ENCODE data around the gene KRTAP10-3. TPM values are rescaled to one million over a fixed set of nuclear protein-coding genes. Genes with fewer than 3 reads are reported as not detected.
"Not testable (repeated sequence)": the region's sequence is repeated elsewhere in the genome, so short reads cannot be mapped to it uniquely, and the experiment has no call there.

The KRTAP10-3 gene
- total RNA-seq, 4 donors from 2014 or later = not detected

DNA sequence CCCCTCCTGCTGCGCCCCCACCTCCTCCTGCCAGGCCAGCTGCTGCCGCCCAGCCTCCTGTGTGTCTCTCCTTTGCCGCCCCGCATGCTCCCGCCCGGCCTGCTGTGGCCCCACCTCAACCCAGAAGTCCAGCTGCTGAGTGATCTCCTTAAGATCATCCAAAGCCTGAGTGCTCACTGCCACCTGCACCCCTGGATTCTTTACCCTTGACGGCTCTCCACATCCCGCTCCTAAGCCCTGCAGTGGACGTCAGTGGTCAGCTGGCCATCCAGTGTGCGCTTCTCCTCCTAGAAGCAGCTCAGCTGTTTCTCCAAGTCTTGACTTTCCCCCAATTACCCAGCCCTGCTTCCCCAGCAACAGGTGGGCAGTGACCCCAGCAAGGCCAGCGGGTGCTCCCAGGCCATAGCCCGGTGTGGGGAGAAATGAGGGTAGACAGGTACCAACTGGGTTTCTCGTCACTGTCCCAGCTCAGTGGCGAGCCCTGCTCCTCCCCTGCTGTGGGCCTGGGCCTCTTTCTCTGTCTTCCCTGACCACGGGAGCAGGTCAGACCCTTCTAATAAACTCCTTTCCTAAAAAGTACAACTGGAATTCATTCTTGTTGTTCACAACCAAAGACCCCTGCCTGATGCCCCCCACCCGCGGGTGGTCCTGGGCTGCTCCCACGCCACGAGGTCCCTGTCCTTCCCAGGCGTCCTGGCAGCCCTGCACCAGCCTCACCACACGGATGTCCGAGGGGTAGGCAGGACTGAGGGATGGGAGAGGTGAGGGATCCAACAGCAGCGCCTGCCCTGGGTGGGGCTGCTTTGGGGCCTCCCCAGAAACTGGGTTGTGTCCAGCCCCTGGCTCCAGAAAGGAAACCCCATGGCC, 43.2 kb upstream of the KRTAP10-3 start:
- 72 to 88% methylated on average over 11 to 19 of the region's 23 CpGs for WGBS, 2 donors
- DNase-seq = no peak
- H3K27me3 ChIP-seq = peaks cover 0 to 69% (median 0%) of the 10 kb centered on the region in 4 donors

DNA sequence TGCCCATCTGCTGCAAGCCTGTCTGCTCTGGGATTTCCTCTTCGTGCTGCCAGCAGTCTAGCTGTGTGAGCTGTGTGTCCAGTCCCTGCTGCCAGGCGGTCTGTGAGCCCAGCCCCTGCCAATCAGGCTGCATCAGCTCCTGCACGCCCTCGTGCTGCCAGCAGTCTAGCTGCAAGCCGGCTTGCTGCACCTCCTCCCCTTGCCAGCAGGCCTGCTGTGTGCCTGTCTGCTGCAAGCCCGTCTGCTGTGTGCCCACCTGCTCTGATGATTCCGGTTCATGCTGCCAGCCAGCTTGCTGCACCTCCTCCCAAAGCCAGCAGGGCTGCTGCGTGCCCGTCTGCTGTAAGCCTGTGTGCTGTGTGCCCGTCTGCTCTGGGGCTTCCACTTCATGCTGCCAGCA, 42.5 kb upstream of the KRTAP10-3 start:
- TF ChIP-seq, protein P1, sequence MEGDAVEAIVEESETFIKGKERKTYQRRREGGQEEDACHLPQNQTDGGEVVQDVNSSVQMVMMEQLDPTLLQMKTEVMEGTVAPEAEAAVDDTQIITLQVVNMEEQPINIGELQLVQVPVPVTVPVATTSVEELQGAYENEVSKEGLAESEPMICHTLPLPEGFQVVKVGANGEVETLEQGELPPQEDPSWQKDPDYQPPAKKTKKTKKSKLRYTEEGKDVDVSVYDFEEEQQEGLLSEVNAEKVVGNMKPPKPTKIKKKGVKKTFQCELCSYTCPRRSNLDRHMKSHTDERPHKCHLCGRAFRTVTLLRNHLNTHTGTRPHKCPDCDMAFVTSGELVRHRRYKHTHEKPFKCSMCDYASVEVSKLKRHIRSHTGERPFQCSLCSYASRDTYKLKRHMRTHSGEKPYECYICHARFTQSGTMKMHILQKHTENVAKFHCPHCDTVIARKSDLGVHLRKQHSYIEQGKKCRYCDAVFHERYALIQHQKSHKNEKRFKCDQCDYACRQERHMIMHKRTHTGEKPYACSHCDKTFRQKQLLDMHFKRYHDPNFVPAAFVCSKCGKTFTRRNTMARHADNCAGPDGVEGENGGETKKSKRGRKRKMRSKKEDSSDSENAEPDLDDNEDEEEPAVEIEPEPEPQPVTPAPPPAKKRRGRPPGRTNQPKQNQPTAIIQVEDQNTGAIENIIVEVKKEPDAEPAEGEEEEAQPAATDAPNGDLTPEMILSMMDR (IDR thresholded peaks at IDR 0.05) = peak in 1 of 6 experiments; percentile 32
- DNase-seq = not testable (repeated sequence)
- 35% methylated on average over 7 of the region's 10 CpGs; no CpG with 5 or more reads in 1 of the 2 donors for WGBS, 2 donors

More for the DNA sequence above, 43.2 kb upstream of the KRTAP10-3 start:
- Histone ChIP-seq H3K4me3 (no peak overlapping the region), H3K4me1 (no peaks in the 10 kb centered on the region), H3K27ac (no peak overlapping the region), H3K36me3 (no peaks in the 10 kb centered on the region), H3K9me3 (no peaks in the 10 kb centered on the region)
- no peak for TF ChIP-seq POLR2A (IDR thresholded peaks at IDR 0.05)
- TF ChIP-seq, protein P1 (IDR thresholded peaks at IDR 0.05) = no peak
- intact Hi-C loops (cut with DNase I) = no loop called here

DNA sequence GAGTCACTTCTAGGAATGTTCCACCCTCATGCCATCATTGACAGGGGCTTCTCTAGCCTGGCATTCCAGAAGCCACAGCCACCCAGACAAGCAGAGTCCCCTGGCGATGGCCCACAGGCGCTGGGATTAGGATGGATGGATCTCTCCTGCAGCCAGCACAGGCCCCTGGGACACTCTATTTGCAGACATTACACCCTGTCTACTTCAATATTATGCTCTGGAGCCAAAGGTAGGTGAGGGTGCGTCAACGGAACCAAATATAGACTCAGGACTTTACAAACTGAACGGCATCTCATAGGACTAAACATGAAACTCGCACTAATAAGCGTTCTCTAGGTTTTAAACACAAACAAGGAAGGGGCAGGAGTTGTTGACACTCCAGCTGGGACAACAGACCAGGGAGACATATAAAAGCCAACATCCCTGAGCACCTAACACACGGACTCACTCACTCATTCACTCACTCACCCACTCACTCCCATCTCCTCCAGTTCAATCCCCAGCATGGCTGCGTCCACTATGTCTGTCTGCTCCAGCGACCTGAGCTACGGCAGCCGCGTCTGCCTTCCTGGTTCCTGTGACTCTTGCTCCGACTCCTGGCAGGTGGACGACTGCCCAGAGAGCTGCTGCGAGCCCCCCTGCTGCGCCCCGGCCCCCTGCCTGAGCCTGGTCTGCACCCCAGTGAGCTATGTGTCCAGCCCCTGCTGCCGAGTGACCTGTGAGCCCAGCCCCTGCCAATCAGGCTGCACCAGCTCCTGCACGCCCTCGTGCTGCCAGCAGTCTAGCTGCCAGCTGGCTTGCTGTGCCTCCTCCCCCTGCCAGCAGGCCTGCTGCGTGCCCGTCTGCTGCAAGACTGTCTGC, 41.8 kb upstream of the KRTAP10-3 start, which contains the start of gene KRTAP10-7:
TSS of gene KRTAP10-7 (plus strand) at position 480 of the 861 bp plus-strand sequence. CDS start at position 505, 25 bp downstream.
- H3K4me3 ChIP-seq; H3K27ac ChIP-seq; H3K36me3 ChIP-seq; DNase-seq; H3K9me3 ChIP-seq; intact Hi-C loops (cut with DNase I); H3K4me1 ChIP-seq: not testable (repeated sequence)
- peaks cover 0 to 72% (median 0%) of the 10 kb centered on the region in 4 donors for H3K27me3 ChIP-seq
- WGBS, 2 donors = 46 to 53% methylated on average over 8 to 14 of the region's 23 CpGs

More for the DNA sequence above, 42.5 kb upstream of the KRTAP10-3 start:
- H3K36me3 ChIP-seq; intact Hi-C loops (cut with DNase I); H3K27ac ChIP-seq; H3K4me1 ChIP-seq; H3K9me3 ChIP-seq; H3K4me3 ChIP-seq: not testable (repeated sequence)
- peaks cover 0 to 70% (median 0%) of the 10 kb centered on the region in 4 donors for H3K27me3 ChIP-seq

DNA sequence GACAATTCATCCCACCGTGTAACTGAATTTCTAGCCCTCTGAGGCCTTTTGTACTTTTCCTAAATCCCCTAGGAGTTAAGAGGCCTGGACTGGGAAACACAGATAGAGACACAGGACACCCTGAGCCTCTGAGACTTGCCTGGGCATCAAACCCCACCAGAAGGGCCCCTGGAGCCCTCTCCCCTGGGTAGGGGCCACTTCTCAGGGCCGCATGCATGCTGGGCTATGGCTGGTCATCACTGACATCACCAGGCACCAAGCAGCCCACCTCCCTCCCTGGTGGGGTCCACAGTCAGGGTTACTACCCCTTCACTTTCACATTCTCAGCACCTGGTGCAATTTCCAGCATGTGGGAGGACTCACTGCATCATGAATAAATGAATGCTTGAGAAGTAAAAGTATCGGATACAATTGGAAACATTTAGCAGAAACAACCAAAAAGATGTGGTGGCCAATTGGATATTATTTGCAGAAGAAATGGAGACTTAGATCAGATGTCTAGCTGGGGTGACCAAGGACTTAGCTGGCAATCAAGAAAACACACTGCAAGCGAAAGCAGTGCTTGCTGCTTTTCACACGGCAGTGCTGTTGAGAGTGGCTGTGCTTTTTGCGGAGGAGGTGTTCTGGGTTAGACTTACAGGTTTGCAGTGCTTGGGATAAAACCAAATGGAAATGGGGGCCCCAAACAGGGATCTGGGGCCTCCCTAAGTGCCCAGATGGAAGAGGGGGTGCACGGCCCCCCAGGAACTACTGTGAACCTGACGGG, 40.9 kb upstream of the KRTAP10-3 start:
- Histone ChIP-seq H3K27ac (no peak overlapping the region), H3K4me3 (no peak overlapping the region), H3K27me3 (peaks cover 0 to 67% (median 0%) of the 10 kb centered on the region in 4 donors), H3K9me3 (no peaks in the 10 kb centered on the region), H3K4me1 (no peaks in the 10 kb centered on the region), H3K36me3 (no peaks in the 10 kb centered on the region)
- 82 to 92% methylated on average over 7 to 8 of the region's 8 CpGs for WGBS, 2 donors
- TF ChIP-seq, protein P1 (IDR thresholded peaks at IDR 0.05) = no peak
- TF ChIP-seq POLR2A (IDR thresholded peaks at IDR 0.05) = no peak
- intact Hi-C loops (cut with DNase I) = no loop called here
- no peak for DNase-seq

DNA sequence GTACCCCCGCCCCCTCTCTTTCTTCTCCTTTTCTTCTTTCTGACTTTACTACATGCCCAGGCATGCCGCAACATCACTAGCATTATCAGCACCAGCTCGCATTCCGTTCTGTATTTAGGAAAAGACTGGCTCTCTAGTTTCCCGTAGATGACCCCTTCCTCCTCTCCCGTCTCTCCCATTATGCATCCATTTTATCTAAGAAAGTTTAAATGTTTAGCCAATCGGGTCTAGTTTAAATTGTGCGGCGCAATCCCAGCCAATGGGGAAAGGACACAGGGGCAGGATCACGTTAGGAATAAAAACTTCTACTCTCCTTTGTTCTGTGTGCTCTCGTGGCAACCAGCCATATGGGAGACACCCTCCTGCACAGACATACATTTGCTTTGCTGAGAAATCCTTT, 39.5 kb upstream of the KRTAP10-3 start:
- H3K27me3 ChIP-seq = peaks cover 0 to 65% (median 0%) of the 10 kb centered on the region in 4 donors
- H3K36me3 ChIP-seq = no peaks in the 10 kb centered on the region
- TF ChIP-seq, protein P1 (IDR thresholded peaks at IDR 0.05) = no peak
- TF ChIP-seq POLR2A (IDR thresholded peaks at IDR 0.05) = no peak
- no peaks in the 10 kb centered on the region for H3K4me1 ChIP-seq
- H3K27ac ChIP-seq = no peak overlapping the region
- intact Hi-C loops (cut with DNase I) = no loop called here
- WGBS, 2 donors = 50 to 71% methylated on average over 11 of the region's 11 CpGs
- no peak overlapping the region for H3K4me3 ChIP-seq
- H3K9me3 ChIP-seq = no peaks in the 10 kb centered on the region
- DNase-seq = no peak
